Measurements from ENCODE around the gene MRFAP1L1.

DNA sequence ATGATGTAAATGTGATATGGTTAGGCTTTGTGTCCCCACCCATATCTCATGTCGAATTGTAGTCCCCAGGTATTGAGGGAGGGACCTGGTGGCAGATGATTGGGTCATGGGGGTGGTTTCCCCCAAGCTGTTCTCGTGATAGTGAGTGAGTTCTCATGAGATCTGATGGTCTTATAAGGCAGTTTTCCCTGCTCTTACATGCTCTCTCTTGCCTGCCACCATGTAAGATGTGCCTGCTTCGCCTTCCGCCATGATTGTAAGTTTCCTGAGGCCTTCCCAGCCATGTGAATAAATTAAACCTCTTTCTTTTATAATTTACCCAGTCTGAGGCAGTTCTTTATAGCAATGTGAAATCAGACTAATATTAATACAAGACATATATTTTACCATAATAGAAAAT lies 30.3 kb upstream of the MRFAP1L1 start:
- TF ChIP-seq, protein P1, sequence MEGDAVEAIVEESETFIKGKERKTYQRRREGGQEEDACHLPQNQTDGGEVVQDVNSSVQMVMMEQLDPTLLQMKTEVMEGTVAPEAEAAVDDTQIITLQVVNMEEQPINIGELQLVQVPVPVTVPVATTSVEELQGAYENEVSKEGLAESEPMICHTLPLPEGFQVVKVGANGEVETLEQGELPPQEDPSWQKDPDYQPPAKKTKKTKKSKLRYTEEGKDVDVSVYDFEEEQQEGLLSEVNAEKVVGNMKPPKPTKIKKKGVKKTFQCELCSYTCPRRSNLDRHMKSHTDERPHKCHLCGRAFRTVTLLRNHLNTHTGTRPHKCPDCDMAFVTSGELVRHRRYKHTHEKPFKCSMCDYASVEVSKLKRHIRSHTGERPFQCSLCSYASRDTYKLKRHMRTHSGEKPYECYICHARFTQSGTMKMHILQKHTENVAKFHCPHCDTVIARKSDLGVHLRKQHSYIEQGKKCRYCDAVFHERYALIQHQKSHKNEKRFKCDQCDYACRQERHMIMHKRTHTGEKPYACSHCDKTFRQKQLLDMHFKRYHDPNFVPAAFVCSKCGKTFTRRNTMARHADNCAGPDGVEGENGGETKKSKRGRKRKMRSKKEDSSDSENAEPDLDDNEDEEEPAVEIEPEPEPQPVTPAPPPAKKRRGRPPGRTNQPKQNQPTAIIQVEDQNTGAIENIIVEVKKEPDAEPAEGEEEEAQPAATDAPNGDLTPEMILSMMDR (IDR thresholded peaks at IDR 0.05): no peak
- TF ChIP-seq POLR2A (IDR thresholded peaks at IDR 0.05): no peak

Measured in uterus (tissue), 2 donors.